CD4-positive, alpha-beta T cell treated with Interleukin-15 for 4 hours (primary cell): ENCODE data around the gene CHPF.
A peak's percentile ranks its signal among the peaks of the same experiment; 100 is the strongest.

Experiments used
- DNase-seq: peaks from one replicate; pipeline ENCODE4 v3.0.0-alpha.2; 2020; ENCODE audit warnings: low spot score

The CHPF gene

DNA sequence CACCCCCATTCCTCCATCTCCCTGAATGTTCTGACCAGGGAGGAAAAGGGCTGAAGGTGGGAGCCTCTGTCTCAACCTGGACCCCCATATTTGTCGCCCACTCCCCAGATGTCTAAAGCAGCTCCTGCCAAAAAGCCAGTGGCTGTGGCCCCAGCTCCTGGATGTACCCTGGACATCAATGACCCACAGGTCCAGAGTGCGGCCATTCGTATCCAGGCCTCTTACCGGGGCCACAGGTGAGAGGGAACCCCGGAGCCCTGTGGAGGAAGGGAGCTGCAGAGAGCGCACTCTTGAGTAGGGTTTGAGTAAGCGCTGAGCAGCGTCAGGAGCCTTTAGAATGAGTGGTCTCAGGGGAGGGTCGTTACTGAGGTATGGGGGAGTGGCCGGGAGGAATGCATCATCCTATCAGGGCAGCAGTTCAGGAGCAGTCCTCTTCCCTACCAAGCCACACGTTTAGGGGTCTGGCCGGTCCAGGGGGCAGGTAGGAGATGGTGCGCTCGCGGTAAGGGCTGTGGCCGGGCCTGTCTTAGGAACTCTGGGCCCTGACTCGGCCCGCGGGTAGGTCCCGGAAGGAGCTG lies 47.3 kb downstream of the CHPF start:
- DNase-seq = no peak

DNA sequence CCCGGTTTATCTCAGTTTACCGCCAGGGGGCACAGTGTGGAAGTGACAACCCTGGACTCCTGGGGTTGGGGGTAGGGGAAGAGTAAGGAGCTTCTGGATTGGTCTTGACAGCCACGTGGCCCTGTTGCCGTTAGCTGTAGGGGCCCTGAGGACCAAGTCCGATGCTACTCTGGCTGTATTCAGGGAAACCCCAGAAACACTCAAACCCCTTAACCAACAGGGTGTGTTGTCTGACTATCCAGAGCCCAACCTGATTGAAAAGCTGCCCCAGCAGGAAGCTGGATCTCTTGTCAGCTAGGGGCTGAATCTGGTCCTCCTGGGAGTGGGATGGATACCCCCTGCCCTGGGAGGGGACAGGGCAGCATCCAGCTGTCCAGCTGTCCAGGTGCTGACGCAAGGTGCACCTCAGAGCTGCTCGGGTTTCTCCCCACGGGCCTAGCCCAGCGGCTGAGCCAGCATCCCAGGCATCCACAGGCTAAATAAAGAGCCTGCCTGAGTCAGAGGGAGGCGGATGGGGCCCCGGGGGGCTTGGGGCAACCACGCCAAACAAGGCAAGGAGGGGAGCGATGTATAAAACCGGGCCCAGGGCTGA lies 48.0 kb downstream of the CHPF start:
- DNase-seq = peak; percentile 54

DNA sequence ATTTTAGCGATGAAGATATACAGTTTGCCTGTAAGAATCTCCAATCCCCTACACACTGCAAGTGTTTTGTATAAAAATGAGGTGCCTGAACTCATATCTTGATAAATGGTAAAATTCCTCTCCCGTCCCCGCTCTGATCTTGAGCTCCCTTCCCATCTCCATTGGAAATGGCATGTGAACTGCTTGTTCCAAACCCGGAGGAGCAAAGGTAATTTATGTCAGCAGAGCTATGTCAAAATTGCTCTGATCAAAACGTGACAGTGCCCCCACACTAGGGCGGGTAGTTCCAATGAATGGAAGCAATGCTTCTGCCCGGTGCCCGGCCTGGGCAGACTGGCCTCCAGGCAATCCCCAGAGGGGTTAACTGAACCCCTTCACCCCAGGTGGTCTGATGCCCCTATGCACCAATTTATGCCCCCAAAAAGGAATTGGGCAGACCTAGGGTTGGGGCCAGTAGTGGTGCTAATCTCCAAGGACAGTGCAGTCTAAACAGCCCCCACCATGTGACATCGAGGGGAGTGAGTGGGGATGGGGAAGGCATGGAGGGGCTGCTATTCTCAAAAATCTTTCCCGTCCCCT lies 48.6 kb downstream of the CHPF start:
- no peak for DNase-seq

DNA sequence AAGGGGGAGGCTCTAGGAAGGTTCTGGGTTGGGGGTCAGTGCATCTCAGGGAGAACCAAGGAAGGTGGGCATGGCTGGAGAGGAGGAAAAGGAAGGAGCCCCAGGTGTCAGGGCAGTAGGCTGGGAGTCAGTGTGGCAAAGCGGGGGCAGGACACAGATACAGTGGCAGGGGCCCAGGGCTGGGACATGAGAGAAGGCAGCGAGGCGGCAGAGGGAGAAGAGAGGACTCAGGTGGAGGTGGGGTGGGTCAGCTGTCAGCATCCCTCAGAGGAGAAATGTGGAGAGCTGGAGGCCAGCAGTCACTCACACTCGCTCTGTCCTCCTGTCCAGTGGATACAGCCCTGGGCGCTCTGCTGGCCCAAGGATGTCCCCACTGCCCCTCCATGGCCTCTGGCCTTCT lies 50.5 kb downstream of the CHPF start:
- DNase-seq = no peak

DNA sequence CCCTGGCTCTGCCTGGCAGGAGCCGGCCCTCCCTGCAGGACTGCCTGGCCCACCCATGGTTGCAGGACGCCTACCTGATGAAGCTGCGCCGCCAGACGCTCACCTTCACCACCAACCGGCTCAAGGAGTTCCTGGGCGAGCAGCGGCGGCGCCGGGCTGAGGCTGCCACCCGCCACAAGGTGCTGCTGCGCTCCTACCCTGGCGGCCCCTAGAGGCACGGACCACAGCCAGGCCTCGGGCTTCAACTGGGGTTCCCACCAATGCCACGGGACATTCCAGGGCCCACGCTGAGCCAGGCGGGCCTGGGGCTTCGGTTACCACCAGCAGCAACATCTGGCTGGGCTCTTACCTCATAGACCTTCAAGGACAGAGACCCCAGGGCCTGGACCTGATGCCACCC lies 51.0 kb downstream of the CHPF start:
- no peak for DNase-seq

DNA sequence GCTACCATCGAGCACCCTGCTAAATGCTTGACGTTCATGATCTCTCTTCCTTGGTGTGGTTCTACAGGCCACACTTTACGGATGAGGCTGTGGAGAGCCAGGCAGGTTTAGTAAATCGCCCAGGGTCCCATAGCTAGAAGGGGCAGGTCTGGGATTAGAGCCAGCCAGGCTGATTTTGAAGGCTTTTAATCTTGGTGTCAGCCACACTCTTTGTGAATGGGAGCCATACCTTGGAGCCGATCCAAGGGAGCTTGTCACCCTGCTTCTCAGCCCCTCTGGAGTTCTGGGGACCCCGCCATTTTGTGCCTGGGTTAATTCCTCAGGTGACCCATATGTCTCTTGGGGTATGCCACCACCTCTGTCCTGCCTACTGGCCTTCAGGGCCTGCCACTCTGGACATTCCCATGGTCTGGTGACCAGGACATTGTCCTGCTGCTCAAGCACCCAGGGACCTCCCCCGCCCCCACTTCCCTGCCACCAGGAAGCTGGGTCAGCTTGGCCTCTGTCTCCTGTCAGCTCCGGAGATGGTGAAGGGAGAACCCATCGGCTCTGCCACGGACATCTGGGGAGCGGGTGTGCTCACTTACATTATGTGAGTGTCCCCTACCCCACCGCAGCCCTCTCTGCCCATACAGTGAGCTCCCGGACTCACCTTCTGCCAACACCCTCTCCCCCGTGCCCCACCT lies 52.2 kb downstream of the CHPF start:
- no peak for DNase-seq

DNA sequence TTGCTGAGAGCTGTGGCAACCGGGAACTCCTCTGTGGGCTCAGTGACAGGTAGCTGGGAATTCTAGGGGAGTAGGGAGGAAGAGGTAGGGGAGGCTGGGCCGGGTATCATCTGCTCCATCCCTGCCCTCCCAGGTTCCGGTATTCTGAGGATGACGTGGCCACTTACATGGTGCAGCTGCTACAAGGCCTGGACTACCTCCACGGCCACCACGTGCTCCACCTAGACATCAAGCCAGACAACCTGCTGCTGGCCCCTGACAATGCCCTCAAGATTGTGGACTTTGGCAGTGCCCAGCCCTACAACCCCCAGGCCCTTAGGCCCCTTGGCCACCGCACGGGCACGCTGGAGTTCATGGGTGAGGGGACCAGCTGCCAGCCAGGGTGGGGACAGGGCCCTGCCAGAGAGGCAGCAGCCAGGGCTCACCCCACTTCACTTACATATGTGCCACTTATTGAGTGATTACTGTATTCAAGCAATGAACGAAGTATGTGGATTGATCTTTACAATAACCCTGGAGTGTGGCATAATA lies 52.9 kb downstream of the CHPF start:
- no peak for DNase-seq

DNA sequence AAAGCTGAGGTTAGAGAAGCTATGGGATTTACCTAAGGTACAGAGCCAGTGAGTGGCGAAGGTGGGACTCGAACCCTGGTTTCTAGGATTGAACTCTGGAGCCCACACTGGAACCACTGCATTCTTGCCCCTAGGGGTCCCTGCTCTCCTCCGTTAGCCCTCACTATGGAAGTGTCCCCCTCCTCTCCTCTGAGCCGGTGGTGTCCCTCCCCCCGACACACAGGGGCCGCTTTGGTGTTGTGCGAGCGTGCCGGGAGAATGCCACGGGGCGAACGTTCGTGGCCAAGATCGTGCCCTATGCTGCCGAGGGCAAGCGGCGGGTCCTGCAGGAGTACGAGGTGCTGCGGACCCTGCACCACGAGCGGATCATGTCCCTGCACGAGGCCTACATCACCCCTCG lies 53.4 kb downstream of the CHPF start:
- no peak for DNase-seq

DNA sequence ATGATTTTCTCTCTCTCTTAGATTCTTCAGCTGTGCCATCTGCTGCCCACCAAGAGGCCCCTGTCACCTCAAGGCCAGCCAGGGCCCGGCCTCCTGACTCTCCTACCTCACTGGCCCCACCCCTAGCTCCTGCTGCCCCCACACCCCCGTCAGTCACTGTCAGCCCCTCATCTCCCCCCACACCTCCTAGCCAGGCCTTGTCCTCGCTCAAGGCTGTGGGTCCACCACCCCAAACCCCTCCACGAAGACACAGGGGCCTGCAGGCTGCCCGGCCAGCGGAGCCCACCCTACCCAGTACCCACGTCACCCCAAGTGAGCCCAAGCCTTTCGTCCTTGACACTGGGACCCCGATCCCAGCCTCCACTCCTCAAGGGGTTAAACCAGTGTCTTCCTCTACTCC lies 54.3 kb downstream of the CHPF start:
- no peak for DNase-seq
